ENCODE results near the gene BAG1. TPM values are rescaled to one million over a fixed set of nuclear protein-coding genes. Genes with fewer than 3 reads are reported as not detected.
A peak's percentile ranks its signal among the peaks of the same experiment; 100 is the strongest.

BAG1 gene
- total RNA-seq: 100 to 1,000 TPM in 1 of 4 donors, 10 to 100 TPM in 3; 73.2 to 101 (median 91.0) TPM

DNA sequence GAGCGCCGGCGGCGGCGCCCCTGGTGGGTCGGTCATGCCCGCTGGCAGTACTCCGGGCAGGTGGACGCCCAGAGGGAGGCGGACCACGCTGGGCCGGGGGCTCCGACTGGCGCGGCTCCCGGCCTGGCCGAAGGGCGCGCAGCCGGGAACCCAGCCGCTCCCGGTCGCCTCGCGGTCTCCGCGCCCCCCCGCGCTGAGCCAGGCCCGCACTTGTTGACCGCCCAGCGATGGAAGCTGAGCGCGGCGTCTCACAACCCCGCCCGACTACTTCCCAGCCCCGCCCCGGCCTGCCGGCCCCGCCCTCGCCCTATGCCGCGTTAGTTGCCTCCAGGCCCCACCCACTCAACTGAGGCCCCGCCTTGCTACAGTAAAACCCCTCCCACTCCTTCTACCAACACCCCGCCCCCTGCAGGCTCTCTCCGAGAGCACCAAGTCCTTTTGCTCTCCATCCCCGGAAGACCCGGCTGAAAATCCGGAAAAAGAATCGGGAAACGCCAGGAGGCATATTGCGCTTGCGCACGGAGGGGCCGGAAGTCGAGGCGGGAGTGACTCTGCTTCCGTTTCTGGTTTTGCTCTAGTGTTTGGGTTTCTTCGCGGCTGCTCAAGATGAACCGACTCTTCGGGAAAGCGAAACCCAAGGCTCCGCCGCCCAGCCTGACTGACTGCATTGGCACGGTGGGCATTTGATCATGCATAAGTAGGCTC lies at the start of gene BAG1, which contains the start of gene CHMP5:
Gene BAG1, minus strand, starts transcription at position 236 of the 705 bp plus-strand sequence.
Gene CHMP5, plus strand, starts transcription at position 577 of the 705 bp plus-strand sequence. Its CDS starts 30 bp downstream, at position 607.
- WGBS, 2 donors: 0% methylated on average over 4 to 27 of the region's 67 CpGs
- H3K27me3 ChIP-seq: no peaks in the 10 kb centered on the region
- peak within 1 kb of the TSS; percentile 67 to 98 (median 80) for H3K4me3 ChIP-seq
- intact Hi-C loops (cut with DNase I): no loop called here
- peaks cover 12 to 48% (median 28%) of the 10 kb centered on the region in 3 donors for H3K4me1 ChIP-seq
- TF ChIP-seq, protein P1, sequence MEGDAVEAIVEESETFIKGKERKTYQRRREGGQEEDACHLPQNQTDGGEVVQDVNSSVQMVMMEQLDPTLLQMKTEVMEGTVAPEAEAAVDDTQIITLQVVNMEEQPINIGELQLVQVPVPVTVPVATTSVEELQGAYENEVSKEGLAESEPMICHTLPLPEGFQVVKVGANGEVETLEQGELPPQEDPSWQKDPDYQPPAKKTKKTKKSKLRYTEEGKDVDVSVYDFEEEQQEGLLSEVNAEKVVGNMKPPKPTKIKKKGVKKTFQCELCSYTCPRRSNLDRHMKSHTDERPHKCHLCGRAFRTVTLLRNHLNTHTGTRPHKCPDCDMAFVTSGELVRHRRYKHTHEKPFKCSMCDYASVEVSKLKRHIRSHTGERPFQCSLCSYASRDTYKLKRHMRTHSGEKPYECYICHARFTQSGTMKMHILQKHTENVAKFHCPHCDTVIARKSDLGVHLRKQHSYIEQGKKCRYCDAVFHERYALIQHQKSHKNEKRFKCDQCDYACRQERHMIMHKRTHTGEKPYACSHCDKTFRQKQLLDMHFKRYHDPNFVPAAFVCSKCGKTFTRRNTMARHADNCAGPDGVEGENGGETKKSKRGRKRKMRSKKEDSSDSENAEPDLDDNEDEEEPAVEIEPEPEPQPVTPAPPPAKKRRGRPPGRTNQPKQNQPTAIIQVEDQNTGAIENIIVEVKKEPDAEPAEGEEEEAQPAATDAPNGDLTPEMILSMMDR (IDR thresholded peaks at IDR 0.05): peak in 5 of 6 experiments; percentile 35 to 73 (median 47)
- TF ChIP-seq POLR2A (IDR thresholded peaks at IDR 0.05): peak in 3 of 4 donors; percentile 80 to 93 (median 91)
- H3K9me3 ChIP-seq: no peaks in the 10 kb centered on the region
- peak within 1 kb of the TSS; percentile 94 to 99 (median 96) for H3K27ac ChIP-seq
- peak; percentile 98 for DNase-seq
- H3K36me3 ChIP-seq: peaks cover 19 to 70% (median 20%) of the 10 kb centered on the region in 3 donors

DNA sequence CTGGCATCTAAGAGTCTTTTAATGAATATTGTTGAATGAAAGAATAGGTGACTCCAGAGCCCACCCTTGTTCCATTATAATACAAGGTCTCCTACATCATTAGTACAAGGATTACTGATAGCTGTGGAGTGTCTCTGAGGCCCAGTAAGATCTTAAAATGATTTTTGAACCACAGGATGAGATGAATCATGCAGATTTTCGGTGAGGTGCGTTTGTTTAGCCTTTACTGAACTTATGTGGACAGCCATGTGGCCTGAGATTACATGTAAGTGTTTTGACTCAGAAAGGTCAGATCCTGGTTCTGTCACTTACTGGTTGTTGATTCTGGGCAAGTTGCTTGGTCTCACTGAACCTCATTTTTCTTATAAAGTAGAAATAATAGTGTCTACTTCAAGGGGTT lies 47.4 kb upstream of the BAG1 start:
- TF ChIP-seq, protein P1 (IDR thresholded peaks at IDR 0.05): no peak
- TF ChIP-seq POLR2A (IDR thresholded peaks at IDR 0.05): no peak
- Histone ChIP-seq H3K27me3 (no peaks in the 10 kb centered on the region), H3K27ac (no peak overlapping the region), H3K4me3 (no peak overlapping the region), H3K4me1 (peaks cover 0 to 25% (median 3%) of the 10 kb centered on the region in 3 donors), H3K9me3 (no peaks in the 10 kb centered on the region), H3K36me3 (peaks cover 30 to 100% (median 57%) of the 10 kb centered on the region in 3 donors)
- no peak for DNase-seq
- intact Hi-C loops (cut with DNase I): no loop called here
- WGBS, 2 donors: 69 to 84% methylated on average over 2 of the region's 2 CpGs

DNA sequence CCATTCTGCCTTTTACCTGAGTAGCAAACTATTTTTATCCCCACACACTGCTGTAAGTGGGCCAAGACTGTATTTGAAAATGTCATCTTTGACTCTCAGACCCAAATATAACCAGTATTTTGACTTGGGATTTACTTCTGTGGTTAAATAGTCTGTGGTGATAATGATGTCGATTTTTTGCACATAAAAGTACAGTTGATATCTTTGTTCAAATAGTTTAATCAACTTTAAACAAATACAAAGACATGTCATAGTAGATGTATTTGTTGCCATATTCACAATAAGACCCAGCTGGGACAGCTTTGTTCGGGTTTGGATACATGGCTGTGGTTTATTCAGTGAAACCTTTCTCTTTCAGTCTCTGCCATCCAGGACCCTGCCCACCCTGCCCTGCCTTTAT lies 46.2 kb upstream of the BAG1 start:
- TF ChIP-seq POLR2A (IDR thresholded peaks at IDR 0.05): no peak
- TF ChIP-seq, protein P1 (IDR thresholded peaks at IDR 0.05): no peak
- Histone ChIP-seq H3K9me3 (no peaks in the 10 kb centered on the region), H3K27ac (peak overlapping the region in 2 of 4 donors; percentile 7 to 50), H3K36me3 (peaks cover 30 to 100% (median 60%) of the 10 kb centered on the region in 3 donors), H3K4me1 (peaks cover 0 to 25% (median 3%) of the 10 kb centered on the region in 3 donors), H3K4me3 (no peak overlapping the region), H3K27me3 (no peaks in the 10 kb centered on the region)
- 63 to 78% methylated on average over 2 of the region's 2 CpGs for WGBS, 2 donors
- intact Hi-C loops (cut with DNase I): no loop called here
- no peak for DNase-seq

DNA sequence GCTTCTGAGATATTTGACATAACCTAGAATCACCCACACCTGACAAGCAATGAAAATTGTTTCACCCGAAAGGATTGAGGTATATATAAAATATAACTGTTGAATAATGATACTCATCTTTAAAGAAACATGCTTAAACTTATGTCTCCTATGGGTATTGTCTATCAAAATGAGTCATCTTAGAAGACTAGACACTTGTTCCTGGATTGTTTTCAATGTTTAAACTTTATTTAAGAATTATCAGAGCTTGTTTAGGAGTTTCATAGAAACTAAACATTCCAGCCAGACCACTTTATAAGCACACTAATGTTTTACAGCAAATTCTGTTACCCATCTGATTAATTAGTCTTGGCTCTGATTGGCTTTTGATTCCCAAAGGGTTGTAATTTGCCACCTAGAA lies 45.4 kb upstream of the BAG1 start:
- 41 to 64% methylated on average over 1 of the region's 1 CpG for WGBS, 2 donors

More for the DNA sequence above, 45.4 kb upstream of the BAG1 start:
- intact Hi-C loops (cut with DNase I): no loop called here
- TF ChIP-seq, protein P1 (IDR thresholded peaks at IDR 0.05): no peak
- TF ChIP-seq POLR2A (IDR thresholded peaks at IDR 0.05): no peak
- H3K4me1 ChIP-seq: peaks cover 0 to 25% (median 3%) of the 10 kb centered on the region in 3 donors
- no peaks in the 10 kb centered on the region for H3K9me3 ChIP-seq
- H3K27me3 ChIP-seq: no peaks in the 10 kb centered on the region
- H3K36me3 ChIP-seq: peaks cover 35 to 100% (median 57%) of the 10 kb centered on the region in 3 donors
- no peak overlapping the region for H3K4me3 ChIP-seq
- H3K27ac ChIP-seq: peak overlapping the region in 2 of 4 donors; percentile 30 to 50
- no peak for DNase-seq

All from esophagus squamous epithelium (tissue), 5 donors.